ENCODE data around the gene TNFRSF9.

GRCh38 chr1:7921796-7922195 lies 18.8 kb downstream of the TNFRSF9 start:
- TF ChIP-seq CTCF (IDR thresholded peaks at IDR 0.05), result no peak
- TF ChIP-seq POLR2AphosphoS5 (IDR thresholded peaks at IDR 0.05; ENCODE audit: low read depth, low read length), result no peak
- TF ChIP-seq REST (IDR thresholded peaks at IDR 0.05; ENCODE audit: insufficient read depth in 1 of 2, low read depth in 2 of 2, low read length in 1 of 2), result no peak
- TF ChIP-seq SIN3A (IDR thresholded peaks at IDR 0.05; ENCODE audit: borderline replicate concordance, insufficient read depth, low read depth, low read length), result no peak

Data from Panc1 (cell line).